Left lung (tissue), 10 donors: ENCODE results near the gene PKD1. TPM values are rescaled to one million over a fixed set of nuclear protein-coding genes. Genes with fewer than 3 reads are reported as not detected.

ENCODE experiments used
- ATAC-seq: fragments of 200-7000 bp; cut with Tn5 transposase; one replicate; pipeline ENCODE4 v1.9.1; 2020; ENCODE audit warnings: moderate library complexity
- DNase-seq, 4 donors: peaks; one replicate each; pipeline ENCODE4 v3.0.0-alpha.2; 2013 to 2020
- H3K27ac ChIP-seq, 2 donors: fragments of 200-600 bp; sonication (generic) in 1 of 2; one replicate each; pipeline versions ENCODE4 v1.5.0 to v1.8.0; 2020 to 2021
- H3K27me3 ChIP-seq, 2 donors: fragments of 200-600 bp; sonication (generic) in 1 of 2; one replicate each; pipeline versions ENCODE4 v1.5.0 to v1.8.0; 2020 to 2021
- H3K36me3 ChIP-seq, 2 donors: fragments of 200-600 bp; sonication (generic) in 1 of 2; one replicate each; pipeline versions ENCODE4 v1.5.0 to v1.8.0; 2020 to 2021
- H3K4me1 ChIP-seq, 2 donors: fragments of 200-600 bp; one replicate each; pipeline ENCODE4 v1.8.0; 2021
- H3K4me3 ChIP-seq, 2 donors: fragments of 200-600 bp; sonication (generic) in 1 of 2; one replicate each; pipeline versions ENCODE4 v1.5.0 to v1.8.0; 2020 to 2021; ENCODE audit warnings: mild to moderate bottlenecking in 1 of 2
- H3K9me3 ChIP-seq, 2 donors: fragments of 200-600 bp; sonication (generic) in 1 of 2; one replicate each; pipeline versions ENCODE4 v1.5.0 to v1.8.0; 2020 to 2021
- CTCF ChIP-seq, 2 donors: fragments of 200-600 bp; sonication (generic) in 1 of 2; IDR thresholded peaks; one replicate each; pipeline versions ENCODE4 v1.5.0 to v1.8.0; 2021; ENCODE audit warnings: antibody characterized with exemption in 2 of 2
- intact Hi-C, 2 donors: fragments of 100-400 bp; cut with DNase I; formaldehyde crosslinking; loops; one replicate each; pipeline versions ENCODE4 v1.11.2 to v1.14.2; 2022
- microRNA-seq, 2 donors: library from miRNA; unstranded; fragments of <30 nt; microRNA quantifications; one replicate each; pipeline ENCODE4, GENCODE V29; 2019
- polyA plus RNA-seq, 6 donors: library from polyadenylated mRNA; unstranded; fragments of 120-200 nt; gene quantifications; one replicate each; pipeline ENCODE4 v1.2.1, GENCODE V29; 2013; ENCODE audit not compliant: insufficient read length in 6 of 6
- total RNA-seq, 2 donors: library from RNA; stranded (reverse); fragmentation: NEBNext Ultra II Directional; extraction: Animal tissue kit (Norgen Biotek cat#: 25700); gene quantifications; one replicate each; pipeline ENCODE4 v1.2.1, GENCODE V29; 2021
- donor health status: DM: no; HTN: yes; CAD: no.
- donor health status: DM: no; HTN: no; CAD: no.

The PKD1 gene
- total and polyA plus RNA-seq, 8 donors = 63.2 to 165 (median 101) TPM

- peaks cover 0 to 21% of the 10 kb centered on the region in 2 donors for H3K36me3 ChIP-seq
- DNase-seq = no peak
- ATAC-seq = no peak
- H3K4me3 ChIP-seq = no peak overlapping the region
- intact Hi-C loops = no loop called here
- no peaks in the 10 kb centered on the region for H3K27me3 ChIP-seq
- peaks cover 72 to 96% of the 10 kb centered on the region in 2 donors for H3K4me1 ChIP-seq
- no peak for TF ChIP-seq CTCF (IDR thresholded peaks at IDR 0.05)
- no peaks in the 10 kb centered on the region for H3K9me3 ChIP-seq
- peak overlapping the region; percentile 81 to 85 for H3K27ac ChIP-seq
Observed at GRCh38 chr16:2040041-2040786, 95.5 kb downstream of the PKD1 start.

GRCh38 chr16:2039274-2040031 is 96.2 kb downstream of the PKD1 start:
- DNase-seq (peak; percentile 62 to 99 (median 89)), ATAC-seq (peak; percentile 6)
- H3K4me3 ChIP-seq = no peak overlapping the region
- H3K27ac ChIP-seq = peak overlapping the region; percentile 81 to 85
- peaks cover 76 to 95% of the 10 kb centered on the region in 2 donors for H3K4me1 ChIP-seq
- no peak for TF ChIP-seq CTCF (IDR thresholded peaks at IDR 0.05)
- H3K36me3 ChIP-seq = peaks cover 0 to 21% of the 10 kb centered on the region in 2 donors
- intact Hi-C loops = no loop called here
- H3K9me3 ChIP-seq = no peaks in the 10 kb centered on the region
- no peaks in the 10 kb centered on the region for H3K27me3 ChIP-seq

Small RNAs within 50 kb of the gene (microRNA-seq; reads per million reads assigned to microRNA genes)
- gene MIR1225 = 0 to 0.50 reads per million in 2 donors
- 0 reads per million in 2 donors for gene MIR3180-5
- 0 reads per million in 2 donors for gene MIR4516
- 0 reads per million in 2 donors for gene MIR6511B1

Other genes starting within 250 kb of the PKD1 start
- gene HS3ST6, start 217.5 kb downstream of the PKD1 start, total RNA-seq = 1 to 10 TPM in 1 of 2 donors, not detected in 1; 1.4 TPM
- under 1 TPM in 3 of 6 donors, not detected in 3; 0.13 to 0.21 (median 0.15) TPM for gene HS3ST6, start 217.5 kb downstream of the PKD1 start, polyA plus RNA-seq
- gene MSRB1, start 192.7 kb downstream of the PKD1 start, total RNA-seq = 10 to 100 TPM; 26.1 to 66.7 TPM
- gene MSRB1, start 192.7 kb downstream of the PKD1 start, polyA plus RNA-seq = 10 to 100 TPM in 5 of 6 donors, 1 to 10 TPM in 1; 9.8 to 15.5 (median 14.4) TPM
- under 1 TPM in 1 of 2 donors, not detected in 1; 0.13 TPM for gene RPL3L, start 181.2 kb downstream of the PKD1 start, total RNA-seq
- under 1 TPM in 5 of 6 donors, not detected in 1; 0.11 to 0.20 (median 0.16) TPM for gene RPL3L, start 181.2 kb downstream of the PKD1 start, polyA plus RNA-seq
- gene NDUFB10, start 176.4 kb downstream of the PKD1 start, total RNA-seq = 100 to 1,000 TPM in 1 of 2 donors, 10 to 100 TPM in 1; 97.8 to 102 TPM
- 10 to 100 TPM; 77.6 to 96.8 (median 90.0) TPM for gene NDUFB10, start 176.4 kb downstream of the PKD1 start, polyA plus RNA-seq
- gene RPS2, start 171.1 kb downstream of the PKD1 start, total RNA-seq = 1,000 to 10,000 TPM; 1,832 to 2,162 TPM
- gene RPS2, start 171.1 kb downstream of the PKD1 start, polyA plus RNA-seq = 1,000 to 10,000 TPM; 2,190 to 2,607 (median 2,300) TPM
- not detected for gene RNF151, start 169.0 kb downstream of the PKD1 start, total RNA-seq
- under 1 TPM in 1 of 6 donors, not detected in 5; 0.17 TPM for gene RNF151, start 169.0 kb downstream of the PKD1 start, polyA plus RNA-seq
- gene TBL3, start 163.8 kb downstream of the PKD1 start, total RNA-seq = 10 to 100 TPM; 25.8 to 30.9 TPM
- gene TBL3, start 163.8 kb downstream of the PKD1 start, polyA plus RNA-seq = 10 to 100 TPM; 27.2 to 38.8 (median 31.8) TPM
- 1 to 10 TPM; 4.4 to 5.6 TPM for gene NOXO1, start 154.4 kb downstream of the PKD1 start, total RNA-seq
- gene NOXO1, start 154.4 kb downstream of the PKD1 start, polyA plus RNA-seq = under 1 TPM in 4 of 6 donors, not detected in 2; 0.30 to 0.78 (median 0.46) TPM
- gene GFER, start 151.7 kb downstream of the PKD1 start, total RNA-seq = 10 to 100 TPM; 25.8 to 26.1 TPM
- gene GFER, start 151.7 kb downstream of the PKD1 start, polyA plus RNA-seq = 10 to 100 TPM; 15.7 to 21.5 (median 19.1) TPM
- under 1 TPM; 0.31 to 0.32 TPM for gene SYNGR3, start 145.9 kb downstream of the PKD1 start, total RNA-seq
- gene SYNGR3, start 145.9 kb downstream of the PKD1 start, polyA plus RNA-seq = under 1 TPM; 0.21 to 0.93 (median 0.42) TPM
- gene ZNF598, start 126.1 kb downstream of the PKD1 start, total RNA-seq = 10 to 100 TPM; 31.5 to 45.9 TPM
- 10 to 100 TPM; 15.2 to 27.8 (median 20.9) TPM for gene ZNF598, start 126.1 kb downstream of the PKD1 start, polyA plus RNA-seq
- gene NPW, start 116.1 kb downstream of the PKD1 start, total RNA-seq = 1 to 10 TPM in 1 of 2 donors, under 1 TPM in 1; 0.94 to 3.1 TPM
- 1 to 10 TPM; 1.7 to 5.4 (median 2.7) TPM for gene NPW, start 116.1 kb downstream of the PKD1 start, polyA plus RNA-seq
- gene NHERF2, start 109.0 kb downstream of the PKD1 start, total RNA-seq = 100 to 1,000 TPM; 186 to 349 TPM
- gene NHERF2, start 109.0 kb downstream of the PKD1 start, polyA plus RNA-seq = 100 to 1,000 TPM in 3 of 6 donors, 10 to 100 TPM in 3; 68.1 to 170 (median 103) TPM
- 10 to 100 TPM; 19.4 to 29.8 TPM for gene NTHL1, start 88.1 kb downstream of the PKD1 start, total RNA-seq
- gene NTHL1, start 88.1 kb downstream of the PKD1 start, polyA plus RNA-seq = 10 to 100 TPM; 20.2 to 30.0 (median 25.8) TPM
- 100 to 1,000 TPM; 116 to 126 TPM for gene TSC2, start 87.9 kb downstream of the PKD1 start, total RNA-seq
- gene TSC2, start 87.9 kb downstream of the PKD1 start, polyA plus RNA-seq = 100 to 1,000 TPM; 116 to 166 (median 131) TPM
- gene RAB26, start 12.7 kb upstream of the PKD1 start, total RNA-seq = under 1 TPM; 0.73 to 0.84 TPM
- gene RAB26, start 12.7 kb upstream of the PKD1 start, polyA plus RNA-seq = 1 to 10 TPM in 5 of 6 donors, under 1 TPM in 1; 0.91 to 1.9 (median 1.7) TPM
- 10 to 100 TPM; 69.5 to 88.1 TPM for gene TRAF7, start 19.9 kb upstream of the PKD1 start, total RNA-seq
- gene TRAF7, start 19.9 kb upstream of the PKD1 start, polyA plus RNA-seq = 10 to 100 TPM; 48.6 to 59.5 (median 52.2) TPM
- gene CASKIN1, start 60.7 kb upstream of the PKD1 start, total RNA-seq = under 1 TPM; 0.05 to 0.06 TPM
- under 1 TPM; 0.18 to 0.56 (median 0.42) TPM for gene CASKIN1, start 60.7 kb upstream of the PKD1 start, polyA plus RNA-seq
- gene MLST8, start 69.6 kb upstream of the PKD1 start, total RNA-seq = 10 to 100 TPM; 32.1 to 39.0 TPM
- 10 to 100 TPM; 29.8 to 40.3 (median 37.0) TPM for gene MLST8, start 69.6 kb upstream of the PKD1 start, polyA plus RNA-seq
- gene BRICD5, start 75.0 kb upstream of the PKD1 start, total RNA-seq = 10 to 100 TPM in 1 of 2 donors, 1 to 10 TPM in 1; 6.7 to 15.3 TPM
- 1 to 10 TPM; 2.9 to 7.9 (median 4.9) TPM for gene BRICD5, start 75.0 kb upstream of the PKD1 start, polyA plus RNA-seq
- 10 to 100 TPM; 14.4 to 24.4 TPM for gene PGP, start 78.9 kb upstream of the PKD1 start, total RNA-seq
- 10 to 100 TPM in 1 of 6 donors, 1 to 10 TPM in 5; 7.1 to 14.5 (median 8.7) TPM for gene PGP, start 78.9 kb upstream of the PKD1 start, polyA plus RNA-seq
- gene E4F1, start 87.7 kb upstream of the PKD1 start, total RNA-seq = 10 to 100 TPM; 16.4 to 22.6 TPM
- gene E4F1, start 87.7 kb upstream of the PKD1 start, polyA plus RNA-seq = 10 to 100 TPM; 12.7 to 22.4 (median 16.9) TPM
- gene DNASE1L2, start 100.5 kb upstream of the PKD1 start, total RNA-seq = 1 to 10 TPM; 1.3 to 1.5 TPM
- gene DNASE1L2, start 100.5 kb upstream of the PKD1 start, polyA plus RNA-seq = 1 to 10 TPM in 2 of 6 donors, under 1 TPM in 4; 0.27 to 1.7 (median 0.90) TPM
- 10 to 100 TPM; 47.3 to 51.7 TPM for gene ECI1, start 115.7 kb upstream of the PKD1 start, total RNA-seq
- 10 to 100 TPM; 41.8 to 63.5 (median 51.2) TPM for gene ECI1, start 115.7 kb upstream of the PKD1 start, polyA plus RNA-seq
- gene RNPS1, start 132.2 kb upstream of the PKD1 start, total RNA-seq = 100 to 1,000 TPM; 109 to 124 TPM
- gene RNPS1, start 132.2 kb upstream of the PKD1 start, polyA plus RNA-seq = 100 to 1,000 TPM; 178 to 208 (median 196) TPM
- gene ABCA3, start 204.8 kb upstream of the PKD1 start, total RNA-seq = 100 to 1,000 TPM; 329 to 334 TPM
- gene ABCA3, start 204.8 kb upstream of the PKD1 start, polyA plus RNA-seq = 10 to 100 TPM in 2 of 6 donors, 1 to 10 TPM in 4; 6.8 to 17.3 (median 9.6) TPM